Suprapubic skin (tissue), 4 donors: ENCODE data around the gene DCTD. TPM values are rescaled to one million over a fixed set of nuclear protein-coding genes. Genes with fewer than 3 reads are reported as not detected.

Experiments used
- DNase-seq, 2 donors: peaks; one replicate each; pipeline ENCODE4 v3.0.0-alpha.2; 2019; ENCODE audit warnings: low spot score in 2 of 2
- H3K27ac ChIP-seq: fragments of 200-600 bp; sonication (generic); one replicate; pipeline ENCODE4 v1.5.1; 2019
- H3K27me3 ChIP-seq: fragments of 200-600 bp; sonication (generic); one replicate; pipeline ENCODE4 v1.5.1; 2019
- H3K36me3 ChIP-seq: fragments of 200-600 bp; sonication (generic); one replicate; pipeline ENCODE4 v1.5.1; 2019
- H3K4me1 ChIP-seq: fragments of 200-600 bp; sonication (generic); one replicate; pipeline ENCODE4 v1.5.1; 2019
- H3K4me3 ChIP-seq: fragments of 200-600 bp; sonication (generic); one replicate; pipeline ENCODE4 v1.5.1; 2019; ENCODE audit warnings: mild to moderate bottlenecking
- H3K9me3 ChIP-seq: fragments of 200-600 bp; sonication (generic); one replicate; pipeline ENCODE4 v1.5.1; 2019
- EP300 ChIP-seq: sonication (generic); formaldehyde crosslinking; IDR thresholded peaks from one replicate; pipeline ENCODE4 v1.6.1; 2017; ENCODE audit warnings: antibody characterized with exemption
- POLR2A ChIP-seq, 2 donors: fragments of 450-650 bp; IDR thresholded peaks; one replicate each; pipeline ENCODE4 v1.6.1; 2017; ENCODE audit warnings: antibody characterized with exemption in 2 of 2, mild to moderate bottlenecking in 2 of 2, moderate library complexity in 2 of 2
- POLR2AphosphoS5 ChIP-seq, 3 donors: sonication (generic); formaldehyde crosslinking; IDR thresholded peaks; one replicate each; pipeline ENCODE4 v1.6.1; 2017; ENCODE audit warnings: antibody characterized with exemption in 3 of 3
- WGBS: methylation state at CpG from one replicate; pipeline ENCODE4 v1.1.5; 2018; 5-methylcytosine and 5-hydroxymethylcytosine counted together
- total RNA-seq, 4 donors: library from RNA; depleted of rRNA; stranded (reverse); fragments of >200 nt; gene quantifications; one replicate each; pipeline ENCODE4 v1.1.0, GENCODE V29; 2016
- TF ChIP-seq, protein P1 (sequence below), 2 donors: fragments of 200-600 bp in 1 of 2; fragments of 450-650 bp in 1 of 2; sonication (generic) in 1 of 2; IDR thresholded peaks; one replicate each; pipeline ENCODE4 v1.5.1; 2016 to 2019; ENCODE audit warnings: antibody characterized with exemption in 2 of 2, mild to moderate bottlenecking in 1 of 2, moderate library complexity in 1 of 2

The DCTD gene
- total RNA-seq, 4 donors from 2014 or later, result 32.7 to 40.7 (median 38.9) TPM

DNA sequence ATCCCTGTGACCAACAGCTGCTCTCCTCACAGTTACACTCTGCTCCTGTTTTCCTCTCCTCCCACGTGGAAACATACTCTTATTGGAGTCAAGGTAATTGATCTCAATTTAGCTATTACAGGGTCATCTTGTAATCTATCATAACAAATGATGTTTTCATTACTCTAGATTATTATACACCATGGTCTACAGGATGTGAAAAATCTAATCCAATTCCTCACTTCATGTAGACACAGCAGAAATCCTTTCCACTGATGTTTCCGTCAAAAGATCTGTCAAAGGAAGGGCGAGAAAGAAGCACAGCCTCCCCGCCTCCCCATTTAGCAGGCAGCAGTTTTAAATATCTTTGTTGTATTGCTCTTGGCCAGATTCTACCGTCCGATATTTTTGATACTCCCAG, 13.7 kb upstream of the DCTD start:
- 88% methylated on average over 6 of the region's 6 CpGs for WGBS
- no peaks in the 10 kb centered on the region for H3K9me3 ChIP-seq
- H3K4me1 ChIP-seq, result no peaks in the 10 kb centered on the region
- no peak overlapping the region for H3K27ac ChIP-seq
- peaks cover 3% of the 10 kb centered on the region for H3K27me3 ChIP-seq
- H3K36me3 ChIP-seq, result no peaks in the 10 kb centered on the region
- no peak for TF ChIP-seq EP300
- TF ChIP-seq, protein P1, sequence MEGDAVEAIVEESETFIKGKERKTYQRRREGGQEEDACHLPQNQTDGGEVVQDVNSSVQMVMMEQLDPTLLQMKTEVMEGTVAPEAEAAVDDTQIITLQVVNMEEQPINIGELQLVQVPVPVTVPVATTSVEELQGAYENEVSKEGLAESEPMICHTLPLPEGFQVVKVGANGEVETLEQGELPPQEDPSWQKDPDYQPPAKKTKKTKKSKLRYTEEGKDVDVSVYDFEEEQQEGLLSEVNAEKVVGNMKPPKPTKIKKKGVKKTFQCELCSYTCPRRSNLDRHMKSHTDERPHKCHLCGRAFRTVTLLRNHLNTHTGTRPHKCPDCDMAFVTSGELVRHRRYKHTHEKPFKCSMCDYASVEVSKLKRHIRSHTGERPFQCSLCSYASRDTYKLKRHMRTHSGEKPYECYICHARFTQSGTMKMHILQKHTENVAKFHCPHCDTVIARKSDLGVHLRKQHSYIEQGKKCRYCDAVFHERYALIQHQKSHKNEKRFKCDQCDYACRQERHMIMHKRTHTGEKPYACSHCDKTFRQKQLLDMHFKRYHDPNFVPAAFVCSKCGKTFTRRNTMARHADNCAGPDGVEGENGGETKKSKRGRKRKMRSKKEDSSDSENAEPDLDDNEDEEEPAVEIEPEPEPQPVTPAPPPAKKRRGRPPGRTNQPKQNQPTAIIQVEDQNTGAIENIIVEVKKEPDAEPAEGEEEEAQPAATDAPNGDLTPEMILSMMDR (IDR thresholded peaks at IDR 0.05), result no peak
- TF ChIP-seq POLR2A (IDR thresholded peaks at IDR 0.05), result no peak
- no peak for TF ChIP-seq POLR2AphosphoS5 (IDR thresholded peaks at IDR 0.05)
- H3K4me3 ChIP-seq, result no peak overlapping the region
- no peak for DNase-seq

DNA sequence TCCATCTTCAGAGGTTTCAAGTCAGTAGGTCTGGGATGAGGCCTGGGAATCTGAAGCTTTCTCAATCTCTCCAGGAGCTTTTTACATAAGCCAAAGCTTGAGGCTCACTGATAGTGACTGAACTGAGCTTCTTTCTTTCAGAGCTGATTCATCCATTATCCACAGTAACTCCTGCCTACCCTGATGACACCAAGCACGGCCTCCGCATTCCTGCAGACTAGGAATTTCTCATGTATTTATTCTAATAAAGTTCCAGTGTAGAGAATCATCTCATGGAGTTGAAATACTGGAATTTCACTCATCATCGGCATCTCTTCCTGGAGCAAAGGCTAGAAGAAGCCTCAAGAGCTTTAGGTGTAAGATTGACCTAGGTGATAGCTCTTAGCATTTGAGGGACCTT, 12.1 kb upstream of the DCTD start:
- no peak overlapping the region for H3K27ac ChIP-seq
- no peaks in the 10 kb centered on the region for H3K4me1 ChIP-seq
- no peak for DNase-seq
- 91% methylated on average over 3 of the region's 3 CpGs for WGBS
- no peaks in the 10 kb centered on the region for H3K9me3 ChIP-seq
- H3K4me3 ChIP-seq, result no peak overlapping the region
- H3K36me3 ChIP-seq, result no peaks in the 10 kb centered on the region
- peaks cover 3% of the 10 kb centered on the region for H3K27me3 ChIP-seq
- TF ChIP-seq EP300 (no peak), POLR2AphosphoS5 (IDR thresholded peaks at IDR 0.05) (no peak), POLR2A (IDR thresholded peaks at IDR 0.05) (no peak)
- TF ChIP-seq, protein P1 (IDR thresholded peaks at IDR 0.05), result no peak

DNA sequence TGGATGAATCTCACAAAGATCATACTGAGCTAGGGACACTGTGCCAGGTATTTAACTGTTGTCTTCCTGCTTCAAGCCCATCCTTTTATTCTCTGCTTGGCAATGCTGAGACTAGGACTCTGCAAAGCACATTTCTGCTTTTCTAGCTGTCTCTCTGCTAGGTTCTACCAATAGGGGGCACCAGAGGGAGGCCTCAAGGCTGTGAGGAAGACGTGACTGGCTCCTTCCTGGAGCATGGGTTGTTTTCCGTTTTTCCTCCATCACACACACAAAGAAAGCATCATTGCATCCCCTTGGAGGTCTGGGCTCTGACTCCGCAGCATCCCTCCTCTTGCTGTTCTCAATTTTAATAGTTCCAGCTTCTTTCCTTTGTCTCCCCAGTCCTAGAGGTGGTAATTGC, 10.9 kb upstream of the DCTD start:
- Histone ChIP-seq H3K27me3 (peaks cover 3% of the 10 kb centered on the region), H3K27ac (no peak overlapping the region), H3K9me3 (no peaks in the 10 kb centered on the region), H3K4me3 (no peak overlapping the region), H3K36me3 (no peaks in the 10 kb centered on the region), H3K4me1 (no peaks in the 10 kb centered on the region)
- no peak for DNase-seq
- WGBS, result 62% methylated on average over 3 of the region's 3 CpGs
- TF ChIP-seq, protein P1 (IDR thresholded peaks at IDR 0.05), result no peak
- TF ChIP-seq POLR2AphosphoS5 (IDR thresholded peaks at IDR 0.05) (no peak), POLR2A (IDR thresholded peaks at IDR 0.05) (no peak), EP300 (no peak)

DNA sequence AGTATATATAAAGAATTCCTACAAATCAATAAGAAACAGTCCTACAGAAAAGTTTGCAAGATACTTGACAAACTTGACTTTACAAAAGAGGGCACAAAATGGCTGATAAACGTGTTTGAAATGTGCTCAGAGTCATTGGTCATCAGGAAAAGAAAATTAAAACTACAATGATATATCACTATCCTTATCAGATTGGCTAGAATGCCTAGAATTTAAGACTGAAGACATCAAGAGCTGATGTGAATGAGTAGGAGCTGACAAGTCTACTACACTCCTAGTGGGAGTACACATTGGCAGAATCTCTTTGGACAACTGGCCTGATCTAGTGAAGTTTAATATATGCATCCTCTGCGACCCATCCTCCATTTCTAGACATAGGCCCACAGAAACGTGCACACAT, 10.3 kb upstream of the DCTD start:
- 81% methylated on average over 3 of the region's 3 CpGs for WGBS
- Histone ChIP-seq H3K4me1 (no peaks in the 10 kb centered on the region), H3K27ac (no peak overlapping the region), H3K9me3 (no peaks in the 10 kb centered on the region), H3K27me3 (peaks cover 3% of the 10 kb centered on the region), H3K36me3 (no peaks in the 10 kb centered on the region), H3K4me3 (no peak overlapping the region)
- no peak for DNase-seq
- no peak for TF ChIP-seq EP300
- TF ChIP-seq POLR2AphosphoS5 (IDR thresholded peaks at IDR 0.05), result no peak
- TF ChIP-seq POLR2A (IDR thresholded peaks at IDR 0.05), result no peak
- TF ChIP-seq, protein P1 (IDR thresholded peaks at IDR 0.05), result no peak

DNA sequence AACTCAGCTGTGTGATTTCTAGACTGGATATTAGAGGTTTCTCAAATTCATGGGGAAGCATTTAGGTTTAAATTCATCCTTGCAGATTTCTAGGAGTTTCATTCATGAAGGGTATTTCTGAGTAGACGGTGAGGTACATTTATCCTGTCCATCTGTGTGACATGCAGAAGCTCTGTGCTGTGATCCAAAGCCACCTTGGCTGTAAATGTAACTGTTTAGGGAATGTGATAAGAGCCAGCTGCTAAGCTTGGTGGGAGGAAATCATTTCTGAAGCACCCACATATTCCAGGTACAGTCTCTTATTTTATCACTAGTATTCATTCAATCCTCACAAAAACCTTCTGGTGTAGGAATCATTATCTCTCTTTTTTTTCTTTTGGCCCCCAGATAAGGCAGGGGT, 8.7 kb upstream of the DCTD start:
- H3K4me3 ChIP-seq, result no peak overlapping the region
- no peaks in the 10 kb centered on the region for H3K4me1 ChIP-seq
- WGBS, result 95% methylated on average over 1 of the region's 1 CpG
- H3K27ac ChIP-seq, result no peak overlapping the region
- TF ChIP-seq POLR2A (IDR thresholded peaks at IDR 0.05) (no peak), EP300 (no peak)
- TF ChIP-seq, protein P1 (IDR thresholded peaks at IDR 0.05), result no peak
- DNase-seq, result no peak
- H3K9me3 ChIP-seq, result no peaks in the 10 kb centered on the region
- peaks cover 3% of the 10 kb centered on the region for H3K27me3 ChIP-seq
- no peaks in the 10 kb centered on the region for H3K36me3 ChIP-seq
